COLO668 (cell line): ENCODE data around the gene CDH23.
"Not testable (repeated sequence)": the region's sequence is repeated elsewhere in the genome, so short reads cannot be mapped to it uniquely, and the experiment has no call there.

ENCODE experiments used
- DNase-seq: peaks from one replicate; lab custom pipeline; 2025; ENCODE audit not compliant: unreplicated experiment; lab: John Stamatoyannopoulos, UW

The CDH23 gene

GRCh38 chr10:71597821-71598498 is 201.2 kb downstream of the CDH23 start:
- no peak for DNase-seq

GRCh38 chr10:71598621-71599055 is 201.9 kb downstream of the CDH23 start:
- no peak for DNase-seq

- DNase-seq, result no peak
Measured at GRCh38 chr10:71599518-71599917, 202.8 kb downstream of the CDH23 start.

- not testable (repeated sequence) for DNase-seq
Measured at GRCh38 chr10:71600242-71600641, 203.5 kb downstream of the CDH23 start.

GRCh38 chr10:71600849-71601248 is 204.1 kb downstream of the CDH23 start:
- no peak for DNase-seq

GRCh38 chr10:71601273-71601672 is 204.6 kb downstream of the CDH23 start:
- no peak for DNase-seq

- no peak for DNase-seq
Measured at GRCh38 chr10:71603150-71603549, 206.4 kb downstream of the CDH23 start.

- DNase-seq, result no peak
Measured at GRCh38 chr10:71603754-71604153, 207.0 kb downstream of the CDH23 start.

- no peak for DNase-seq
Measured at GRCh38 chr10:71604324-71605018, 207.8 kb downstream of the CDH23 start.

GRCh38 chr10:71605263-71605962 is 208.7 kb downstream of the CDH23 start:
- DNase-seq, result no peak

GRCh38 chr10:71606257-71607081 is 209.7 kb downstream of the CDH23 start:
- no peak for DNase-seq

GRCh38 chr10:71607082-71607443 is 210.3 kb downstream of the CDH23 start:
- DNase-seq, result no peak

GRCh38 chr10:71608819-71609768 is 212.4 kb downstream of the CDH23 start:
- peak; percentile 41 for DNase-seq

GRCh38 chr10:71610651-71611050 is 213.9 kb downstream of the CDH23 start:
- DNase-seq, result no peak

GRCh38 chr10:71611131-71611530 is 214.4 kb downstream of the CDH23 start:
- no peak for DNase-seq

- no peak for DNase-seq
Measured at GRCh38 chr10:71611709-71612422, 215.1 kb downstream of the CDH23 start.

- no peak for DNase-seq
Measured at GRCh38 chr10:71613261-71613777, 216.6 kb downstream of the CDH23 start.

- no peak for DNase-seq
Measured at GRCh38 chr10:71613877-71614276, 217.2 kb downstream of the CDH23 start.

GRCh38 chr10:71614946-71615345 is 218.2 kb downstream of the CDH23 start:
- DNase-seq, result no peak
